HG03196 (cell line): Measurements from ENCODE around the gene HOOK2.
A peak's percentile ranks its signal among the peaks of the same experiment; 100 is the strongest.

Source experiments
- ATAC-seq: cut with Tn5 transposase; IDR thresholded peaks from one replicate; pipeline ENCODE4 v1.9.1; 2021; ENCODE audit not compliant: unreplicated experiment

Gene HOOK2

GRCh38 chr19:12794196-12794941 lies 19.0 kb upstream of the HOOK2 start:
- ATAC-seq = no peak

GRCh38 chr19:12793290-12794195 lies 18.2 kb upstream of the HOOK2 start:
- ATAC-seq = peak; percentile 32

GRCh38 chr19:12792853-12793289 lies 17.5 kb upstream of the HOOK2 start:
- no peak for ATAC-seq

- ATAC-seq = no peak
Measured at GRCh38 chr19:12792051-12792852, 16.9 kb upstream of the HOOK2 start.

- peak; percentile 25 for ATAC-seq
Measured at GRCh38 chr19:12791345-12792050, 16.1 kb upstream of the HOOK2 start, which contains the start of gene JUNB. Gene JUNB (plus strand): TSS chr19:12791486. CDS start chr19:12791772, 286 bp downstream.

GRCh38 chr19:12790628-12791344 lies 15.4 kb upstream of the HOOK2 start:
- ATAC-seq = no peak

- ATAC-seq = peak; percentile 32
Measured at GRCh38 chr19:12789904-12790619, 14.7 kb upstream of the HOOK2 start.

GRCh38 chr19:12789098-12789903 lies 13.9 kb upstream of the HOOK2 start:
- ATAC-seq = no peak

- no peak for ATAC-seq
Measured at GRCh38 chr19:12788682-12789097, 13.3 kb upstream of the HOOK2 start.

- ATAC-seq = no peak
Measured at GRCh38 chr19:12788042-12788681, 12.8 kb upstream of the HOOK2 start.

- ATAC-seq = no peak
Measured at GRCh38 chr19:12787458-12787857, 12.1 kb upstream of the HOOK2 start.

GRCh38 chr19:12786952-12787351 lies 11.6 kb upstream of the HOOK2 start:
- ATAC-seq = no peak

GRCh38 chr19:12786141-12786870 lies 11.0 kb upstream of the HOOK2 start:
- no peak for ATAC-seq

- no peak for ATAC-seq
Measured at GRCh38 chr19:12785431-12786031, 10.2 kb upstream of the HOOK2 start.

- ATAC-seq = no peak
Measured at GRCh38 chr19:12784871-12785430, 9.6 kb upstream of the HOOK2 start.

GRCh38 chr19:12784394-12784870 lies 9.1 kb upstream of the HOOK2 start:
- ATAC-seq = no peak
